ACC112 (cell line): ENCODE results near the gene GRIK4.
"Not testable (repeated sequence)": the region's sequence is repeated elsewhere in the genome, so short reads cannot be mapped to it uniquely, and the experiment has no call there.

ENCODE experiments used
- H2AFZ ChIP-seq: fragments of 200-600 bp; sonication (generic); one replicate; pipeline ENCODE4 v1.6.0; 2017; ENCODE audit warnings: antibody characterized with exemption, low read length; ENCODE audit not compliant: unreplicated experiment
- H3K27ac ChIP-seq: fragments of 200-600 bp; sonication (generic); 2 replicates; pipeline ENCODE4 v1.5.1; 2014; ENCODE audit warnings: low read depth, mild to moderate bottlenecking, antibody characterized with exemption, low read length, moderate library complexity
- H3K27me3 ChIP-seq: fragments of 200-600 bp; sonication (generic); 2 replicates; pipeline ENCODE4 v1.6.1; 2014; ENCODE audit warnings: mild to moderate bottlenecking, antibody characterized with exemption, low read length, moderate library complexity, mixed read lengths; ENCODE audit not compliant: insufficient read depth
- H3K36me3 ChIP-seq: fragments of 200-600 bp; sonication (generic); 2 replicates; pipeline ENCODE4 v1.6.1; 2016; ENCODE audit warnings: mild to moderate bottlenecking, antibody characterized with exemption, low read length, moderate library complexity, mixed read lengths; ENCODE audit not compliant: insufficient read depth
- H3K4me1 ChIP-seq: fragments of 200-600 bp; sonication (generic); one replicate; pipeline ENCODE4 v1.6.1; 2016; ENCODE audit warnings: low read length, mixed read lengths; ENCODE audit not compliant: insufficient read depth, unreplicated experiment, control insufficient read depth
- H3K4me3 ChIP-seq: fragments of 200-600 bp; sonication (generic); 2 replicates; pipeline ENCODE4 v1.5.1; 2014; ENCODE audit warnings: mild to moderate bottlenecking, low read depth, low read length
- H3K79me2 ChIP-seq: fragments of 200-600 bp; sonication (generic); one replicate; pipeline ENCODE4 v1.6.0; 2016; ENCODE audit warnings: low read length; ENCODE audit not compliant: control insufficient read depth, unreplicated experiment, insufficient read depth

The GRIK4 gene

DNA sequence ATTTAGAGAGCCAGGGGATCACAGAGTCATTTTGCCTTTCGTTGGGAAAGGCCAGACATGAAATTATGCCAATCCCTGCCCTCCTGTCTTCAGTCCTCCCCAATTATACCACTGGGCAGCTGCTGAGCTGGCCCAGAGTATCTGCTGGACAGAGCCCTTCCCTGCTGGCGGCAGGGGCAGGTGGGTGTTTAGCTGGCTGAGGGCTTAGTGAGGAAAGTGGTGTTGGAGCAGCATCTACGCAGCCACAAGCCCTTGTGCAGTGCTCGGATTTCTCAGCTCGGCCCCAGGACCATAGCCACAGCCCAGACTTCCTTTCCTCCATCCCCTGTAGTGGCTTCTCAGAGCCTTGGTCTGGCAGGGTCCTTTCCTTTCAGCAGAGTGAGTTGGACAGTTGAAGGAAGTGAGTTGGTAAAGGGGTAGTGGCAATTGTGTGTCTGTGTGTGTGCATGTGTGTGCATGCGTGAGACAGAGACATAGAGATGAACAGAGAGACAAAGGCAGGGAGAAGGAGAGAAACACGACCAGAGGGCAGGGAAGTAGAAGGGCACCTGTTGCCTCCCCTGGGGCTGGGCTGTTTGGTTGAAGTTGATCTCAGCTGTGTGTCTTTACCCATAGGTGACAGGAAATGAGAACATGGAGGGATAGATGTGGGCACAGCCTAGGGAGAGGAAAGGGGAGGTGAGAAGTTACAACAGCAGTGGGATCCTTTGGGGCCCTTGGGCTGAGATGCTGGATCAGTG, 66.2 kb downstream of the GRIK4 start:
- Histone ChIP-seq H3K27me3 (peaks cover 75% of the 10 kb centered on the region), H3K36me3 (no peaks in the 10 kb centered on the region), H2AFZ (no peak overlapping the region), H3K27ac (no peak overlapping the region), H3K4me3 (no peak overlapping the region), H3K4me1 (no peaks in the 10 kb centered on the region), H3K79me2 (no peaks in the 10 kb centered on the region)

- Histone ChIP-seq H3K79me2 (no peaks in the 10 kb centered on the region), H3K27ac (no peak overlapping the region), H3K27me3 (peaks cover 73% of the 10 kb centered on the region), H2AFZ (no peak overlapping the region), H3K4me3 (no peak overlapping the region), H3K4me1 (no peaks in the 10 kb centered on the region), H3K36me3 (no peaks in the 10 kb centered on the region)
These were observed 67.1 kb downstream of the GRIK4 start for GRCh38 chr11:120578596-120579154.

DNA sequence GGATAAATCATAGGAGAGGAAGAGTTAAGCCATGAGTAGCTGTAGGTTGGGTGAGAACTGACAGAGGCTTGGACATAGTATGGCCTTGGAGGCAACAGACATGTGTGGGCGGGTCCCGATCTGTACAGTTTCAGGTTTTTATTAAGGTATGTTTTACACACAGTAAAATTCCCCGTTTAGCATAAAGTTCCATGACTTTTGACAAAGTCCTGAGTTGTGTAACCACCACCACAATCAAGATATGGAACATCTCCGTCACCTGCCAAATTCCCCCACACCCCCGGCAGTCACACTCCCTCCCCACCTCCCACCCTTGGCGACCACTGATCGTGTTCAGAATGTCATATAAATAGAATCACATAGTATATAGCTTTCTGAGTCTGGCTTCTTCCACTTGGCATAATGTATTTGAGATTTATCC, 68.1 kb downstream of the GRIK4 start:
- H3K27ac ChIP-seq: no peak overlapping the region
- no peaks in the 10 kb centered on the region for H3K79me2 ChIP-seq
- no peaks in the 10 kb centered on the region for H3K36me3 ChIP-seq
- H3K4me3 ChIP-seq: no peak overlapping the region
- no peak overlapping the region for H2AFZ ChIP-seq
- H3K4me1 ChIP-seq: no peaks in the 10 kb centered on the region
- H3K27me3 ChIP-seq: peaks cover 75% of the 10 kb centered on the region

GRCh38 chr11:120581313-120581712, 69.8 kb downstream of the GRIK4 start:
- Histone ChIP-seq H3K4me3 (no peak overlapping the region), H3K27me3 (peaks cover 72% of the 10 kb centered on the region), H3K79me2 (no peaks in the 10 kb centered on the region), H3K27ac (no peak overlapping the region), H2AFZ (no peak overlapping the region), H3K36me3 (no peaks in the 10 kb centered on the region), H3K4me1 (no peaks in the 10 kb centered on the region)

GRCh38 chr11:120582535-120582934, 71.0 kb downstream of the GRIK4 start:
- not testable (repeated sequence) for H3K4me3 ChIP-seq, H3K4me1 ChIP-seq, H2AFZ ChIP-seq, H3K36me3 ChIP-seq, H3K27ac ChIP-seq, H3K79me2 ChIP-seq
- peaks cover 69% of the 10 kb centered on the region for H3K27me3 ChIP-seq

DNA sequence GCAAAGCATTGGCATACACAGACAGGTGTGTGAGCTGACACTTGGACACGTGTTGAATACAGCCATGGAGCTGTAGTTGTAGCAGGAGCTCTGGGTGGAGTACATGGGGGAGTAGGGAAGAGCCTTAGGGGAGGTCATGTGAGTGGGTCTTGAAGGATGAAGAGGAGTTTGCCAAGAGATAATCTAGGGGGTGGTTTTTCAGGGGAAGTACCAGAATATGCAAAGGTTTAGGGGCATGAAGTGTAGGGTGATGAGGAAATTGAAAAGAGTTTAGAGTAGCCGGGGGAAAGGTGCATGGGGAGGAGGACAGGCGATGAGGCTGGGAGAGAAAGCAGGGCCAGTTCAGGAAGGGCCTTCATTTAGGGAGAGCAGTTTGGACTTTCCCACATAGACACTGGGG, 74.5 kb downstream of the GRIK4 start:
- H3K79me2 ChIP-seq: no peaks in the 10 kb centered on the region
- no peak overlapping the region for H2AFZ ChIP-seq
- peaks cover 37% of the 10 kb centered on the region for H3K27me3 ChIP-seq
- H3K4me1 ChIP-seq: no peaks in the 10 kb centered on the region
- H3K36me3 ChIP-seq: no peaks in the 10 kb centered on the region
- H3K27ac ChIP-seq: no peak overlapping the region
- no peak overlapping the region for H3K4me3 ChIP-seq

GRCh38 chr11:120586728-120587127, 75.2 kb downstream of the GRIK4 start:
- no peak overlapping the region for H3K4me3 ChIP-seq
- H3K36me3 ChIP-seq: no peaks in the 10 kb centered on the region
- no peak overlapping the region for H2AFZ ChIP-seq
- H3K4me1 ChIP-seq: no peaks in the 10 kb centered on the region
- no peak overlapping the region for H3K27ac ChIP-seq
- peaks cover 35% of the 10 kb centered on the region for H3K27me3 ChIP-seq
- no peaks in the 10 kb centered on the region for H3K79me2 ChIP-seq

DNA sequence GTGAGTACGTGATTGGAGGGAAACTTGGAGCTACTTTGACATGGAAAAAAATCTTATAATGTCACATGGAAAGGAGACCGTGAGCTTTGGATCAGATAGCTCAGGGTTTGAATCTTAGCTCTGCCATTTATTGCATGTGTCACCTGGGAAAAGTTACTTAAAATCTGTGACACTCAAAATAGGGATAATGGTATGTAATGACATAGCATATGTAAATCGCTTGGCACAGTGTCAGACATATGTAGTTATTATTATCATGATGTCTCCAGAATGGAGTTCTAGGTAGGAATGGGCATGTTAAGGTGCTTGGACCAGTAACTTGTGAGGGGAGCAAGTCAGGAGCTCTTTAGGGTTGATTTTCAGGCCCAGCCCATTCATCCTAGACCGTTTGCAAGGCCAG, 75.8 kb downstream of the GRIK4 start:
- no peak overlapping the region for H3K27ac ChIP-seq
- H3K79me2 ChIP-seq: no peaks in the 10 kb centered on the region
- H2AFZ ChIP-seq: no peak overlapping the region
- no peaks in the 10 kb centered on the region for H3K4me1 ChIP-seq
- no peaks in the 10 kb centered on the region for H3K36me3 ChIP-seq
- H3K27me3 ChIP-seq: peaks cover 41% of the 10 kb centered on the region
- no peak overlapping the region for H3K4me3 ChIP-seq

DNA sequence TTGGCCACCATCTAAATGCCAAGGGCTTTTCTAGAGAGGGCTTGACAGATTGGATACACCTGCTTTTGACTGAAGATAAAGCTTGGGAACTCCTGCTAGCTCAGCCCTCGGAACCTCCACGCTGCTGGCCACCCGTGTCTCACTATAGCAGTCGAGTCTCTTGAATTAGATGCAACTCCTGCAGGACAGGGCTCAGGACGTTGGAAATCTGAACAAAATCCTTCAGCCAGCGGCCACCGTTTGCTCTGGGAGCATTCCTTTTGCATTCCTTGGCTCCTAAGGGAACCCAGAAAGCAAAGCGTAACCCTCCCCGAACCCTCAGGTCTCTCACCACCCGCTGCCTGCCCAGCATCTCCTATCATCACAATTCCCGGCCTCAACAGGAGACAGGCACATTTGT, 77.8 kb downstream of the GRIK4 start:
- Histone ChIP-seq H3K36me3 (no peaks in the 10 kb centered on the region), H3K27me3 (peaks cover 45% of the 10 kb centered on the region), H2AFZ (no peak overlapping the region), H3K79me2 (no peaks in the 10 kb centered on the region), H3K4me1 (no peaks in the 10 kb centered on the region), H3K27ac (no peak overlapping the region), H3K4me3 (no peak overlapping the region)

DNA sequence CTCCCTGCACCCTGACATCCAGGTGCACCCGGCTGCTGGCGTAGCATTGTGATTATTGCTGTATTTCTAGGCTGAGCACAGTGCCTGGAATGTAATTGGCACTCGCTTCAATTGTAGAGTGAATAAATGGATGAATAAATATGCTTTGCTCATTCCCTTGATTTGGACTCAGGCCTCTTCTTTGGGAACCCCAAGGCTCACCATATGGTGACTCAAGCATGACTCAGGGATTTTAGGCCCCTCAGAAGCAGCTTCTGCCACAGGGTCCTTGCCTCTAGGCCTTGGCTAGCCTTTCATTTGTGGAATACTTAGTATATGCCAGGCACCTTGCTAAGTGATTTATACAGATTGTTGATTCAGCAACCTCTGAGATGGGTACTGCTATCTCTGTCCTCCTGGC, 78.9 kb downstream of the GRIK4 start:
- Histone ChIP-seq H3K4me1 (no peaks in the 10 kb centered on the region), H3K4me3 (no peak overlapping the region), H3K79me2 (no peaks in the 10 kb centered on the region), H2AFZ (no peak overlapping the region), H3K27ac (no peak overlapping the region), H3K27me3 (peaks cover 47% of the 10 kb centered on the region), H3K36me3 (no peaks in the 10 kb centered on the region)

DNA sequence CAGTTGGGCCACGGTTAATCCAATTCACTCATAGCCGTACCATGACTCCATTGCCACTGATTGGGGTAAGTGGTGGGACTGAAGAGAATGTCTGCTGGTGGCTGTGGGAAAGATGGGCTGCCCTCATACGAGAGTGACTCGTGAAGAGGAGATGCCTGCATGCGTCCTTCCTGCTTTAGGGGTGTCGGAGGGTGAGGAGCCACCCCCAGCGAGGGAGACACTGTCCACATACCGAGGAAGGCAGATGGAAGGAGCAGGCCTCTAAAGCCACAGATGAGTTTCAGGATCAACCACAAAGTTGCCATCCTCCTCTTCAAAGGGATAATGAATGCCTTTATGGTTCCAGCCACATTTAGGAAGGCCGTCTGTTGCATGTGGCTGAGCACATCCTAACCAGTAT, 83.2 kb downstream of the GRIK4 start:
- H3K79me2 ChIP-seq: no peaks in the 10 kb centered on the region
- H3K4me3 ChIP-seq: no peak overlapping the region
- no peaks in the 10 kb centered on the region for H3K36me3 ChIP-seq
- no peak overlapping the region for H3K27ac ChIP-seq
- peaks cover 49% of the 10 kb centered on the region for H3K27me3 ChIP-seq
- H2AFZ ChIP-seq: no peak overlapping the region
- H3K4me1 ChIP-seq: no peaks in the 10 kb centered on the region
